Fibroblast of lung (primary cell): ENCODE data around the gene RAET1E.

Experiments used
- CTCF ChIP-seq, 2 donors: IDR thresholded peaks in 1 of 2; conservative IDR thresholded peaks in 1 of 2; 1 replicate in 1 of 2; 2 replicates in 1 of 2; pipeline ENCODE4 v1.5.1; 2011 to 2012; ENCODE audit warnings: low read length in 2 of 2, control low read depth in 1 of 2, inconsistent platforms in 1 of 2, low read depth in 1 of 2, mild to moderate bottlenecking in 1 of 2
- EZH2 ChIP-seq: IDR thresholded peaks from 2 replicates; pipeline ENCODE4 v1.5.1; 2012; ENCODE audit warnings: low read length, control low read depth, mild to moderate bottlenecking; ENCODE audit errors: missing control alignments

DNA sequence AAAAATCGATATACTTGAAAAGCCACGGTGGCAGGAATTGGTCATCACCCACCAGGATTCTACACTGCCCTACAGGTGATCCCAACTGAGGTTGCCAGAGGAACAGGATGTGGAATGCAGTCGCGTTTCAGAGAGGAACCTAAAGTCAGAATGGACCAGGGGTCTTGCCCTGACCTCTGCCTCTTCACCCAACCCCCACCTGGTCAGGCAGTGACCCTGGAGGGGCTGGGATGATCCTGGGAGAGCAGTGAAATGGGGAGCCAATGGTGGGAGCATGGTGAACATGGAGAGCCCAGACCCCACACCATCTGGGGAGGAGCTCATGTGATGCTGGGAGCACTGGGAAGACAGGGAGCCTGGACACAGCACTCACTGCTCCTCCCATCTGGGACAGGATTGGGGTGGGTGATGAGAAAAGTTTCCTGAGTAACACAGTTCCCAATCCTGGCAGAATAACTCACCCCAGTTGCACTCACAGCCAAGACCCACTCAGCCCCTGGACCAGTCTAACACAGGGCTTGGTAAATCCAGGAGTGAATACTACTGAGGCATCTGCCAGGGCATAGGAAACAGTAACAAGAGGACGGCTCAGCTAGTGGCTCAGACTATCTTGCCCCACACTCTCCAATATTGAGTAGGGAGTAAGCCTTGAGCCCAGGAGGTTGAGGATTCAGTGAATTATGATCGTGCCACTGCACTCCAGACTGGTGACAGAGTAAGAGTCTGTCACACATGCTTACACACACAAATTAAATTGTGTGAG is 42.2 kb upstream of the RAET1E start:
- no peak for TF ChIP-seq CTCF (conservative IDR thresholded peaks at IDR 0.05 in 1 of 2, IDR thresholded peaks at IDR 0.05 in 1 of 2; ENCODE audit: low read depth in 1 of 2, low read length in 2 of 2)
- TF ChIP-seq EZH2, result no peak
